DND-41 (cell line): Measurements from ENCODE around the gene KLHL17.
A peak's percentile ranks its signal among the peaks of the same experiment; 100 is the strongest.

ENCODE experiments used
- ATAC-seq: fragments of 200-7000 bp; cut with Tn5 transposase; 3 replicates; pipeline ENCODE4 v1.9.1; 2021; ENCODE audit warnings: low read depth; ENCODE audit not compliant: insufficient read depth
- DNase-seq: peaks from one replicate; pipeline ENCODE4 v3.0.0-alpha.2; 2020
- H2AFZ ChIP-seq: 2 replicates; pipeline ENCODE4 v1.6.0; 2012; ENCODE audit warnings: low read depth, low read length
- H3K27ac ChIP-seq: 2 replicates; pipeline ENCODE4 v1.5.1; 2012; ENCODE audit warnings: low read length, inconsistent platforms
- H3K27me3 ChIP-seq: fragments of 200-600 bp; sonication (generic); 2 replicates; pipeline ENCODE4 v1.6.0; 2012; ENCODE audit warnings: low read length, mild to moderate bottlenecking, inconsistent platforms; ENCODE audit not compliant: insufficient read depth, poor library complexity
- H3K36me3 ChIP-seq: 2 replicates; pipeline ENCODE4 v1.5.1; 2012; ENCODE audit warnings: low read length, inconsistent platforms; ENCODE audit not compliant: insufficient read depth
- H3K4me1 ChIP-seq: 2 replicates; pipeline ENCODE4 v1.5.1; 2012; ENCODE audit warnings: mild to moderate bottlenecking, low read length; ENCODE audit not compliant: insufficient read depth
- H3K4me2 ChIP-seq: 2 replicates; pipeline ENCODE4 v1.6.0; 2012; ENCODE audit warnings: mild to moderate bottlenecking, moderate library complexity, low read length, inconsistent platforms; ENCODE audit not compliant: insufficient read depth
- H3K4me3 ChIP-seq, 2 experiments: fragments of 200-600 bp in 1 of 2; shearing (Covaris generic) in 1 of 2; 2 replicates each; pipeline ENCODE4 v1.5.1; 2012 to 2016; ENCODE audit warnings: inconsistent platforms in 2 of 2, low read length in 2 of 2, mild to moderate bottlenecking in 2 of 2, low read depth in 1 of 2, moderate library complexity in 1 of 2
- H3K79me2 ChIP-seq: 2 replicates; pipeline ENCODE4 v1.6.0; 2012; ENCODE audit warnings: low read length, inconsistent platforms; ENCODE audit not compliant: insufficient read depth
- H3K9ac ChIP-seq: 2 replicates; pipeline ENCODE4 v1.6.0; 2012; ENCODE audit warnings: low read depth, mild to moderate bottlenecking, inconsistent platforms, low read length, moderate library complexity
- H3K9me3 ChIP-seq: 2 replicates; pipeline ENCODE4 v1.5.1; 2012; ENCODE audit warnings: low read length, moderate library complexity, mild to moderate bottlenecking, inconsistent platforms; ENCODE audit not compliant: insufficient read depth, severe bottlenecking
- H4K20me1 ChIP-seq: 2 replicates; pipeline ENCODE4 v1.6.0; 2012; ENCODE audit warnings: low read length; ENCODE audit not compliant: insufficient read depth
- EZH2 ChIP-seq: IDR thresholded peaks from 3 replicates; pipeline ENCODE4 v1.6.1; 2012; ENCODE audit warnings: borderline replicate concordance, low read depth, mild to moderate bottlenecking, moderate library complexity, low read length, inconsistent platforms; ENCODE audit not compliant: severe bottlenecking
- TF ChIP-seq, protein P1 (sequence below): IDR thresholded peaks from 2 replicates; pipeline ENCODE4 v1.5.1; 2012; ENCODE audit warnings: borderline replicate concordance, low read length, moderate library complexity, mild to moderate bottlenecking; ENCODE audit not compliant: poor library complexity, severe bottlenecking; ENCODE audit errors: extremely low read depth

KLHL17 gene

DNA sequence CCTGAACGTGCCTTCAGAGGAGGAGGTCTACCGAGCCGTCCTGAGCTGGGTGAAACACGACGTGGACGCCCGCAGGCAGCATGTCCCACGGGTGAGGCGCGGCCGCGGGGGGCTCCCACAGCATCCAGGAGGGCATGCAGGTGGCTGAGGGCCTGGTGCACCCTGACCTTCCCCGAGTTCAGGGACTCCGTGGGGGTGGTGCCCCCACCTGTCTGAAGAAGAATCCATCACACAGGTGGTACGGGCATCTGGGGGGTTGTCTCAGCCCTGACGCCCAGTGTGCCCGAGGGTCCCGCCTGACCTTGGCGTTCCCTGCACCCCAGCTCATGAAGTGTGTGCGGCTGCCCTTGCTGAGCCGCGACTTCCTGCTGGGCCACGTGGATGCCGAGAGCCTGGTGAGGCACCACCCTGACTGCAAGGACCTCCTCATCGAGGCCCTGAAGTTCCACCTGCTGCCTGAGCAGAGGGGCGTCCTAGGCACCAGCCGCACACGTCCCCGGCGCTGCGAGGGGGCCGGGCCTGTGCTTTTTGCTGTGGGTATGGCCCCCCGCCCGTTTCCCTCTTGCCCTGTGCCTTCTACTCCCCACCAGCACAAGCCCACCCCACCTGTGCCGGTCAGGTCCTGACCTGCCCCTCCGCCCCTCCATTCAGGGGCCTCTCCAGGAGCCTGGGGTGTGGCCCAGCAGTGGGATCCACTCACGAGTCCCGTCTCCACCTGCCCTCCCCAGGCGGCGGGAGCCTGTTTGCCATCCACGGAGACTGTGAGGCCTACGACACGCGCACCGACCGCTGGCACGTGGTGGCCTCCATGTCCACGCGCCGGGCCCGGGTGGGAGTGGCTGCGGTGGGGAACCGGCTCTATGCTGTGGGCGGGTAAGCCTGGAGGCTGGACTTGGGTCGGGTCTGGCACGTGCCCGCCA, 2.3 kb downstream of the KLHL17 start:
- ATAC-seq (no peak), DNase-seq (no peak)
- no peak overlapping the region for H3K9ac ChIP-seq
- peaks cover 29% of the 10 kb centered on the region for H3K36me3 ChIP-seq
- no peak overlapping the region for H3K27ac ChIP-seq
- peak overlapping the region; percentile 17; the same call in 1 of the 2 replicates for H3K4me2 ChIP-seq
- no peak overlapping the region for H3K4me3 ChIP-seq
- peaks cover 43% of the 10 kb centered on the region for H3K4me1 ChIP-seq
- H2AFZ ChIP-seq, result no peak overlapping the region
- peaks cover 24% of the 10 kb centered on the region for H4K20me1 ChIP-seq
- H3K79me2 ChIP-seq, result peaks cover 14% of the 10 kb centered on the region
- TF ChIP-seq, protein P1, sequence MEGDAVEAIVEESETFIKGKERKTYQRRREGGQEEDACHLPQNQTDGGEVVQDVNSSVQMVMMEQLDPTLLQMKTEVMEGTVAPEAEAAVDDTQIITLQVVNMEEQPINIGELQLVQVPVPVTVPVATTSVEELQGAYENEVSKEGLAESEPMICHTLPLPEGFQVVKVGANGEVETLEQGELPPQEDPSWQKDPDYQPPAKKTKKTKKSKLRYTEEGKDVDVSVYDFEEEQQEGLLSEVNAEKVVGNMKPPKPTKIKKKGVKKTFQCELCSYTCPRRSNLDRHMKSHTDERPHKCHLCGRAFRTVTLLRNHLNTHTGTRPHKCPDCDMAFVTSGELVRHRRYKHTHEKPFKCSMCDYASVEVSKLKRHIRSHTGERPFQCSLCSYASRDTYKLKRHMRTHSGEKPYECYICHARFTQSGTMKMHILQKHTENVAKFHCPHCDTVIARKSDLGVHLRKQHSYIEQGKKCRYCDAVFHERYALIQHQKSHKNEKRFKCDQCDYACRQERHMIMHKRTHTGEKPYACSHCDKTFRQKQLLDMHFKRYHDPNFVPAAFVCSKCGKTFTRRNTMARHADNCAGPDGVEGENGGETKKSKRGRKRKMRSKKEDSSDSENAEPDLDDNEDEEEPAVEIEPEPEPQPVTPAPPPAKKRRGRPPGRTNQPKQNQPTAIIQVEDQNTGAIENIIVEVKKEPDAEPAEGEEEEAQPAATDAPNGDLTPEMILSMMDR, result no peak
- no peak for TF ChIP-seq EZH2
- H3K27me3 ChIP-seq, result peaks cover 5% of the 10 kb centered on the region
- H3K9me3 ChIP-seq, result no peaks in the 10 kb centered on the region

DNA sequence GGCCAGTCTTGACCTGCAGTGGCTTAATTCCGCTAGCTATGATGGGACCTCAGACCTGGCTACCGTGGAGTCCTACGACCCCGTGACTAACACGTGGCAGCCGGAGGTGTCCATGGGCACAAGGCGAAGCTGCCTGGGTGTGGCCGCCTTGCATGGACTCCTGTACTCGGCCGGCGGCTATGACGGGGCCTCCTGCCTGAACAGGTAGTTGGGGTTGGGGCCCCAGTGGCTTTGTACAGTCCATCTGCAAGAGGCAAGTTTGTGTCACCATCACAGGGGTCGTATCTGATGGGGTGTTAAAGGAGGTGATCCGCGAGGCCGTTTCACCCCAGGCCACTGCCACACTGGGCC, 2.9 kb downstream of the KLHL17 start:
- H3K9ac ChIP-seq, result no peak overlapping the region
- H3K79me2 ChIP-seq, result peaks cover 8% of the 10 kb centered on the region
- H3K4me3 ChIP-seq, result no peak overlapping the region
- peaks cover 29% of the 10 kb centered on the region for H4K20me1 ChIP-seq
- TF ChIP-seq, protein P1, result no peak
- no peak for TF ChIP-seq EZH2
- peaks cover 29% of the 10 kb centered on the region for H3K36me3 ChIP-seq
- no peaks in the 10 kb centered on the region for H3K9me3 ChIP-seq
- ATAC-seq, result no peak
- peaks cover 5% of the 10 kb centered on the region for H3K27me3 ChIP-seq
- H3K4me1 ChIP-seq, result peaks cover 37% of the 10 kb centered on the region
- no peak for DNase-seq
- H3K4me2 ChIP-seq, result no peak overlapping the region
- H3K27ac ChIP-seq, result no peak overlapping the region
- no peak overlapping the region for H2AFZ ChIP-seq

DNA sequence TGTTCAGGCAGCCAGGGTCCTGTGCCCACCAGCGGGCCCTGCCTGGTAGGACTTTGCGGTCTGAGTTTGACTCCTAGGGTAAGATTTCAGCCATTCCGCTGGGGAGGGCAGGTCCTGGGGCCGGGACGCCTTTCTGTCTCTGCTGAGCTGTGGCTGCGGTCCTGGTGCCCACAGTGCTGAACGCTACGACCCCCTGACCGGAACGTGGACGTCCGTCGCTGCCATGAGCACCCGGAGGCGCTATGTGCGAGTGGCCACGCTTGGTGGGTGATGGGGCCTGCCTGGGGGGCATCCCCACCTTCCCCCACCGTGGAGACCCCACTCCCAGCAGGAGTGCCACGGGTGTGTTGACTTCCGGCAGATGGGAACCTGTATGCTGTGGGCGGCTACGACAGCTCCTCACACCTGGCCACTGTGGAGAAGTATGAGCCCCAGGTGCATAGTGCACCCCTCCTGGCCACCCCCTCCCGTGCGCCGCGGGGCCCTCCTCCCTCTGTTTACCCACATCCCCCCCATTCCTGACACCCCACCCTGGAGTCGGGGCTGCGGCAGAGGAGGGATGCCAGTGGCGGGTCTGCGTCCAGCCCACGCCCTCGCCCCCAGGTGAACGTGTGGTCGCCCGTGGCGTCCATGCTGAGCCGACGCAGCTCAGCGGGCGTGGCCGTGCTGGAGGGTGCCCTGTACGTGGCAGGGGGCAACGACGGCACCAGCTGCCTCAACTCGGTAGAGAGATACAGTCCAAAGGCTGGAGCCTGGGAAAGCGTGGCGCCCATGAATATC, 3.6 kb downstream of the KLHL17 start:
- peaks cover 34% of the 10 kb centered on the region for H3K4me1 ChIP-seq
- peaks cover 5% of the 10 kb centered on the region for H3K27me3 ChIP-seq

More for the DNA sequence above, 3.6 kb downstream of the KLHL17 start:
- ATAC-seq (no peak), DNase-seq (no peak)
- TF ChIP-seq, protein P1, result no peak
- TF ChIP-seq EZH2, result no peak
- no peak overlapping the region for H3K9ac ChIP-seq
- no peak overlapping the region for H2AFZ ChIP-seq
- H3K79me2 ChIP-seq, result peaks cover under 1% of the 10 kb centered on the region
- H4K20me1 ChIP-seq, result peaks cover 26% of the 10 kb centered on the region
- H3K9me3 ChIP-seq, result no peaks in the 10 kb centered on the region
- H3K4me3 ChIP-seq, result no peak overlapping the region
- H3K27ac ChIP-seq, result no peak overlapping the region
- H3K36me3 ChIP-seq, result peaks cover 29% of the 10 kb centered on the region
- no peak overlapping the region for H3K4me2 ChIP-seq
